Epithelial cell of alveolus of lung (primary cell): ENCODE results near the gene TSPAN33. TPM values are rescaled to one million over a fixed set of nuclear protein-coding genes. Genes with fewer than 3 reads are reported as not detected.

Source experiments
- total RNA-seq: library from RNA; depleted of rRNA; stranded (reverse); fragments of >200 nt; gene quantifications from 2 replicates; pipeline ENCODE4 v1.2.1, GENCODE V29; 2015

TSPAN33 gene, protein sequence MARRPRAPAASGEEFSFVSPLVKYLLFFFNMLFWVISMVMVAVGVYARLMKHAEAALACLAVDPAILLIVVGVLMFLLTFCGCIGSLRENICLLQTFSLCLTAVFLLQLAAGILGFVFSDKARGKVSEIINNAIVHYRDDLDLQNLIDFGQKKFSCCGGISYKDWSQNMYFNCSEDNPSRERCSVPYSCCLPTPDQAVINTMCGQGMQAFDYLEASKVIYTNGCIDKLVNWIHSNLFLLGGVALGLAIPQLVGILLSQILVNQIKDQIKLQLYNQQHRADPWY
- 0.13 and 1.0 TPM in 2 replicates for total RNA-seq

DNA sequence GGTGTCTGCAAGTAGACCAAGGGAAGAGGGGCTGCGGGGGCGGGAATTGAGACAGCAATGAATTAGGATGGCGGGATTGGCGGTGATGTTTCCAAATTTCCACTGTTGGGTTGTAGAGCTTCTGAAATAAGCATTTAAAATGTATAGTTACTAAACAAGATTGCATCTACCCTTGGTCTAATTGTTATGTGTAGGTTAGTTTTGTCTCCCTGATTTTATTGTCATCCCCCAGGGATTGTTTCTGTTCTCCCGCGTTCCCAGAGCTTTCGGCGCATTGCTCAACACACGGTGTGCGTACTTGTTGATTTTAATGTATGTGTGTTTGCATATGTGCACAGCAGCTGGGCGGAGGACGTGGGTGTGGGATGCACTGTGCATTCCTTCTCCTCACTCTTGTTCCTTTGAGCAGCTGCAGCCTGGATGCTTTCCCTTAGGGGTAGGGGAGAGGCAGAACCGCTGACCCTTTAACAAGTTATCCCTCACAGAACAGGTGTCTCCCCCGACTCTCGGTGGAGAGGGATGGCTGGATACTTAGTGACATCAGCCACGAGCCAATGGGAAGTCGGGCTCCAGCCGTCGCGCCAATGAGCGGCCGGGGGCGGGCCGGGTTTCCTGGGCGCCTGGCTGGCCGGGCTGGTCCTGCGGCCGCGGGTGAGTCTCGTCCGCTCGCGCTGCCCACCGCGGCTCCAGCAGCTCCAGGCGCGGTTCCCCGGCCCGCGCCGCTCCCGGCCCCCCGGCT, at the start of gene TSPAN33:
TSPAN33 (plus strand) TSS at position 613 of the 739 bp plus-strand sequence. CDS start 274 bp downstream, outside the sequence.

DNA sequence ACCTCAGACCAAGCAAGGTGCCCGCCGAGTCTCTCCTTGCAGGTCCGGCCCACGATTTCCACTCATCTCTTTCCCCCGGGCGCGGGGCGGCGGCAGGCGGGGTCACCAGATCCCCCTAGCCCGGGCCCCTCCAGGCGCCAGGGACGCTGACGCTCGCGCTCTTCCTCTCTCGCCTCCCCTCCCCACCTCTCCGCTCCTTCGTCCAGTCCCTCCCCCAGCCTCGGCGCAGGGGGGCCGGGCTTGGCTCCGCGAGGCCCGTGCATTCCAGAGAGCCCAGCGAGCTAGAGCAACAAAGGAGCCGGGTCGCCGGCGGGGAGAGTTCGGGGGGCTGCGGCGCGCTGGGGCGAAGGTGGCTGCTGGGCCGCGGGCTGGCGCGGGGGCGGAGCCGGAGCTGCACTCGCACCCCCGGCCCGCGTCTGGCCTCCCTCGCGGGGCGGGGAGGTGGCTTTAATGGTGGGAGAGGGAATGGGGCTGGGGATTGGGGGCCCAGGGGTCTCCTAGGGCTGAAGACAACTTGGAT, 43.9 kb downstream of the TSPAN33 start, which contains the start of gene SMO:
SMO (plus strand) TSS at position 262 of the 520 bp plus-strand sequence. CDS start 519 bp downstream, outside the sequence.

Other genes with a start within 250 kb of the TSPAN33 start
- not detected in 2 replicates for gene KCP, start 234.0 kb upstream of the TSPAN33 start, total RNA-seq
- 0.39 TPM in 1 of 2 replicates, not detected in the other for gene IRF5, start 206.8 kb upstream of the TSPAN33 start, total RNA-seq
- gene TNPO3, start 89.6 kb upstream of the TSPAN33 start, total RNA-seq = 34.0 and 38.0 TPM in 2 replicates
- 15.9 and 32.0 TPM in 2 replicates for gene SMO, start 43.9 kb downstream of the TSPAN33 start, total RNA-seq
- gene AHCYL2, start 80.3 kb downstream of the TSPAN33 start, total RNA-seq = 3.0 and 8.9 TPM in 2 replicates